Mesenteric fat pad (tissue), 1 donor: ENCODE measurements around the gene AANAT. TPM values are rescaled to one million over a fixed set of nuclear protein-coding genes. Genes with fewer than 3 reads are reported as not detected.

ENCODE experiments used
- DNase-seq: peaks from one replicate; pipeline ENCODE4 v3.0.0-alpha.2; 2020; ENCODE audit warnings: low spot score
- total RNA-seq: library from RNA; stranded (reverse); fragmentation: NEBNext Ultra II Directional; extraction: Animal tissue kit (Norgen Biotek cat#: 25700); gene quantifications from one replicate; pipeline ENCODE4 v1.2.1, GENCODE V29; 2021
- donor health status: DM: yes; HTN: yes; CAD: no.

Gene AANAT
- total RNA-seq, 1 donor from 2014 or later, result not detected

GRCh38 chr17:76467809-76468633 lies 618 bp downstream of the AANAT start:
- DNase-seq, result no peak

GRCh38 chr17:76468634-76469010 lies 1.2 kb downstream of the AANAT start:
- no peak for DNase-seq

DNA sequence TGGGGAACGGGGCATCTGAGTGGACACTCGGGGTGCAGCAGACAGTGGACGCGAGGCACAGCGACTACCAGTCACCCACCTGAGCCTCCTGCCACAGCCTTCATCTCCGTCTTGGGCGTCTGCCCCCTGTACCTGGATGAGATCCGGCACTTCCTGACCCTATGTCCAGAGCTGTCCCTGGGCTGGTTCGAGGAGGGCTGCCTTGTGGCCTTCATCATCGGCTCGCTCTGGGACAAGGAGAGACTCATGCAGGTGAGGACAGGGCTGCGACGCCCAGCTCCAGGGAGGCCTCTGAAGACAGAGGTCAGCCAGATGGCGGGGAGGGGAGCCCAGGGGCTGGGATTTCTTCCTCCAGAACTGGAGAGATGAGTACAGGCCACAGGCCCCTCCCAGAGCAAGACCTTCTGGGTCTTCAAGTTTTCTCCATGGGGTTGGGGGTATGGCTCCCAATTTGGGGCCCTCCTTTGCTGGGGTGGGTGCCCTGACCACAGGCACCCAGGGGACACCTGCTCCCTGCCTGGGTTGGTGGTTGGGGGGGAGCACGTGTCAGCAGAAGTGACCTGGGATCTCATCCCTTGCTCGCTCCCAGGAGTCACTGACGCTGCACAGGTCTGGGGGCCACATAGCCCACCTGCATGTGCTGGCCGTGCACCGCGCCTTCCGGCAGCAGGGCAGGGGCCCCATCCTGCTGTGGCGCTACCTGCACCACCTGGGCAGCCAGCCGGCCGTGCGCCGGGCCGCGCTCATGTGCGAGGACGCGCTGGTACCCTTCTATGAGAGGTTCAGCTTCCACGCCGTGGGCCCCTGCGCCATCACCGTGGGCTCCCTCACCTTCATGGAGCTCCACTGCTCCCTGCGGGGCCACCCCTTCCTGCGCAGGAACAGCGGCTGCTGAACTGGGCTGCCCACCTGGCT lies 1.9 kb downstream of the AANAT start:
- no peak for DNase-seq

DNA sequence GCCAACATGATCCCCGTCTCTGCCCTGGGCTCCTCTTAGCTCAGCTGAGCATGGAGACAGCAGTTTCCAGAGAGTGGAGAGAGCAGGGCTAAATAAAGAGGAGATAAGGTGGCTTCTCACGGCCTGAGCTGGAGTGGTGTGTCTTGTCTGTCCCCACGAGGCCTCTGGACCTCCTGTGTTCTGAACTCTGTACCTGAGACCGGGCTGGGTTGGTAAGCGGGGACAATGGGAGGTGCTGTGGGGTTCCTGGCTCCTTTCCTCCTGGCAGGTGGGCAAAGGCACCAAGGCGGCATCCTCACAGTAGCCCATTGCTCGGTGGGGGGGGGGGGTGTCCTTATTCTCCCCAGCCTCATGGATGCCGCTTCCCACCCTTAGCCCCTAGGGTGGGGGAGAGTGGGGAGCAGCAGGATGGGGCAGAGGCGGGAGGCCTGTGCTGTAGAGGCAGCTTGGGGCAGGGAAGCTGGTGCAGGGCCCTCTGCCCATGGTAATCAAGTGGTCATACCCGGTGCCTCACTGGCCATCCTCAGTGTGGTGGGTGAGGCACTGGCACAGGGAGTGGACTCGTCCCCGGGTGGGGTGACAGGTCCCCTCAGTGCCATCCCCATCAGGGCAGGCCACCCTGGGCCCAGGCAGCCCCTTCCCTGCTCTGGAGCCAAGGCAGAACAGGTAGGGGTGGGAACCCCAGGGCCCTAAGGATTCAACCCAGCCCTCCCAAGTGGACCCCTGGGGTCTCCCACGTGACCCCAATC lies 2.8 kb downstream of the AANAT start:
- no peak for DNase-seq

DNA sequence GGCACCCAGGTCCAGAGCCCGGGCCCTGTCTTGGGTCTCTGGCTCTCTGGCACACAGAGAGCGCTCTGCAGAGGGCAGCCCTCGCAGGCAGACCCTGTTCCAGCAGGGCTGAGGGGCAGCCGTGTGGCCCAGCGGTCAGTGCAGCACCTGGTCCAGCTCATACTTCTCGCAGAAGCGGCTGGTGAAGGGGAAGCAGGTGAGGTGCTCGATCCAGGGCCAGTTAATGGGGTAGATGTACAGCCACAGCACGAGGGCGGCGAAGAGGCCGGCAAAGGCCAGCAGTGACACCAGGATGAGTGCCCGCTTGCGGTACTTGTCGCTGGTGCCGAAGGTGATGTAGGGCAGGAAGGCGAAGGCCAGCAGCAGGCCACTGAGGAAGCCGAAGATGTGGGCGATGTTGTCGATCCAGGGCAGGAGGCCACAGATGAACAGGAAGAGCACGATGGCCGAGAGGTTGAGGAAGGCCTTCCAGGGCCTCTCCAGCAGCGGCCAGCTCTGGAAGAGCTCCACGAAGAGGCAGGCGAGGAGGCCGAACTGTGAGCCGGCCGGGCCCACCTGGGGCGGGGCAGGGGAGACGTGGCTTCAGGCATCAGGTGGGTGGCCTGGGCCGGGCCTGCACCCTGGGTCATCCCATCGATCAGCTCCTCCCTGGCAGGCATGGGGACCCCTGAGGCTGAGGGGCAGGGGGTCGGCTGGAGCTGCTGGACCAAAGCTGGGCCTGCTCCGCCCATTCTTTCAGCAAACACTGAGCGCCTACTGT lies 4.3 kb downstream of the AANAT start:
- DNase-seq, result no peak

GRCh38 chr17:76472258-76472645 lies 4.8 kb downstream of the AANAT start:
- DNase-seq, result no peak

DNA sequence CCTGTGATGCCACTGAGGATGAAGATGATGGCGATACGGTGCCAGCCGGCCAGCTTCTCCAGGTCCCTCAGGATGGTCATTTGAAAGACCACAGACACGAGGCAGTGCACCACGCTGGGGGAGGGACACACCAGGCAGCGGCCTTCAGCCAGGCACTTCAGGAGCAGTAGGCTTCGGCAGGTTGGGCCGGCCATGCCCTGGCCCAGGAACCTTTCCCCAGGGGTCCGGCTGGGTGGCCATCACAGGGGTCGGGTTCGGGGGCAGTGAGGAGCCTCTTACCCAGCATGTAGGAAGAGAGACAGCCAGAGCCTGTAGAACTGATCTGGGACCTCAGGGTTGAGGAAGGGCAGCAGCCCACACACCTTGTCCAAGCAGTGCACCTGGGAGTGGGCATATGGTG lies 5.3 kb downstream of the AANAT start:
- no peak for DNase-seq

- DNase-seq, result no peak
Observed at GRCh38 chr17:76473541-76473985, 6.2 kb downstream of the AANAT start.

DNA sequence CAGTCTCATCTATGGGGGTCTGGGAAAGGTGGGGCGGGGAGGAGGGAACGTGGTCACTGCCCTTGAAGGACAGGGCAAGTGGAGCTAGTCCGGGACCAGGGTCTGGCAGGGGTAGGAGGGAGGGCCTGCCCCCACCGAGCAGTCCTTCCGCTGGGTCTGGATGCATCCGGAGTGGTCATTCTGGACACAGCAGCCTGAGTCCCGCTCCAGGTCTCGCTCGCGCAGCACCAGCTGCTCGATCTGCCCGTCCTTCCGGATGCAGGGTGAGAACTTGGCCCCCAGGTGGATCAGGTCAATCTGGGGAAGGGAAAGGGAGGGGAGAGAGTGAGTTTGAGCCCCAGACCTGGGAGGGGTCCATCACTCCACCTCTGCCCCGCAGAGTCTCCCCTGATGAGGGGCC lies 6.8 kb downstream of the AANAT start:
- no peak for DNase-seq

GRCh38 chr17:76474894-76475293 lies 7.5 kb downstream of the AANAT start:
- DNase-seq, result no peak

DNA sequence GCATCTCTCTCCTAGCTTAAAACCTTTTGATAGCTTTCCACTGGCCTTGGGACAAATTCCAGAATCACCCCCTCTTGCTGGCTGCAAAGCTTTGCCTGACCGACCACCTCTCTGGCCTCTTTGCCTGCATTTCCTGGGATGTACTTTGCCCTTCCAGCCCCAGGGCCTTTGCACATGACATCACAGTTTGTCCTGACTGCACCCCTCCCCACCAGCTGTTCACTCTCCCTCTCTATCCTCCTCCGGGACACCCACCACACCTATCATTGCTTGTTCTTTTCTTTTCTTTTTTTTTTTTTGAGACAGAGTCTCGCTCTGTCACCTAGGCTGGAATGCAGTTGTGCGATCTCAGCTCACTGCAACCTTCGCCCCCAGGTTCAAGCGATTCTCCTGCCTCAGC lies 7.9 kb downstream of the AANAT start:
- no peak for DNase-seq

- DNase-seq, result no peak
Observed at GRCh38 chr17:76476736-76477135, 9.3 kb downstream of the AANAT start.

GRCh38 chr17:76477576-76477975 lies 10.2 kb downstream of the AANAT start:
- DNase-seq, result no peak

DNA sequence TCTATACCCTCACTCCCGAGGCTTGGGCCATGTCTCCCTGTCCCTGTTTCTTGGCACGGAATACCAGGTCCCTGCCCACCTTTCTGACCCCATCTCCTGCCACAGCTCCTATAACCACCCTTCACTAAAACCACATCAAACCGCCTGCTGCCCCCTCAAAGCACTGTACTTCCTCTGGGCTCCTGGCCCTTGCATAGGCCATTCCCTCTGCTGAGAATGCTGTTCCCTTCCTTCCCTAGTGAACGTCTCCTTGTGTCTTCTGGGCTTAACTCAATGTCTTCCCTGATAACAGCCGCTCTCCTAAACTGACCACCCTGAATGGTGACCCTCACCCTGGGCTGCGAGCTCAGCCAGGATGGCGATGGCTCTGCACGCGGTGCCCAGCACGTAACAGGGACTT lies 10.7 kb downstream of the AANAT start:
- no peak for DNase-seq

DNA sequence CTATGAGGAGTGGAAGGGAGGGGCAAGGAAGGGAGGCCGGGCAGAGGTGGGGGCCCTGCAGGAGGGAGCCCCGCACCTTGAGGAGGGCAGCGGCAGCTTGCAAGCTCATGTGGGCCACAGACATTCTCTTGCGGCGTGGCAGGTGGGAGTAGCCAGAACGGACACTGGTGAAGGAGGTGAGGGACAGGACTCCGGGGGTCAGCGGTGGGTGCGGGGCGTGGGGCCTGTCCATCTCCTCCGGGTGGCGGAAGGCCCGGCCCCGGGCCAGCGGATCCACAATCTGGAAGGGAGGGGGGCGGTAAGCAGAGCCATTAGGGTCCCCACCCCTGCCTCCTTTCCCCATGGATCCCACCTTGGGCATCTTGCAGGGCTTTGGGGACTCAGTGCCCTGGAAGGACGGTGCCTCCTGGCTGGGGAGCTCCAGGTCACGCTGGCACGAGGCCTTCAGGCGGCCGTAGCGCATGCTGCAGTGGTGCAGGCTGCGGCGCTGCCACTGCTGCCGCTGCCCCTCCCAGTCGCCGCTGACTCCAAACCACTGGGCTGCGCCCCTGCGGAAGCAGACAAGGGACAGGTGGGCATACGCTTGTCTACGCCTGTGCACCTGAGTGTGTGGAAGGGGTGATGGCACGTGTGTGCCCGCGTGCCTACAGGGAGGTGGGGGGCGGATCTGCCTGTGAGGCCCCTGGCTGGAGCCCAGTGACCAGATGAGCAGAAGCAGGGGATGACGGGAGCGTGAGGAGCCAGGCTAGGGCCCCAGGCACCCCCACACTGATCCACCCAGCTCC lies 11.5 kb downstream of the AANAT start:
- no peak for DNase-seq

DNA sequence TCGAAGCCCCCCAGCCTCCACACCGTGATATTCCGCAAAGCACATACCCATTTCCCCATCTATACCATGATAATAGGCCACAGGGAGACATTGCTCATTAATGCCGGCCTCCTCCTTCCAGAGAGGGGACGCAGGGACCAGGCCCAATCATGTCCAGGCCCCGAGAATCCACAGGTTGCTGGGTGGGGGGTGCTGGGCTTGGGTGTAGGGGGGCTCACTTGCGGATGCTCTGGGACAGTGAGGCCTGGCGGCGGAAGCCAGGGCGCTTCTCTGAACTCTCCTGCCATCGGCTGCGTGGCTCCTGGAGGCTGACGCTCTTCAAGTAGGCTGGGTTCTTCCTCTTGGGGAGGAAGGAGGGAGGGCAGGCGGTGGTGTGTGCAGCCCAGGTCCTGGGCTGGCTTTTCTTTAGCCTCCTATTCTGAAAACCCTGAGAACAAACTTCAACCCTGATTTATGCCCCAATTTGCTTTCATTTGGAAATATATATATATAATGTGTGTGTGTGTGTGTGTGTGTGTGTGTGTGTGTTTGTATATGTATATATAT lies 12.2 kb downstream of the AANAT start:
- DNase-seq, result no peak

DNA sequence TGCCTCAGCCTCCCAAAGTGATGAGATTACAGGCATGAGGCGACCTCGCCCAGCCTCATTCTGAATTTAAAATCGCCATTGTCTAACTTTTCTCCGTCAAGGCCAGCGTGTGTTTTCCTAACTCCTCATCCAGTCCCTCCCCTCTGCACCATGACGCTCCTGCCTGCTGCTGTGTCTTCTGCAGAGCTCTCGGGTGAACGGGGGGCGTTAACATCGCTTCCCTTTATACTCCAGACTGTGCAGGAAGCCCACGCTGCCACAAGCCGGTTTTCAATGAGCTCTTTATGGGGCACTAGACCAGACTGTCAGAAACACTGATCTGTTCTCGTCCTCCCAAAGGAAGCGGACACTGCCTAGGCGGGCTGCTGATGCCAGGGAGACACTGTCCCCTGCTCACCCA lies 13.2 kb downstream of the AANAT start:
- DNase-seq, result no peak

DNA sequence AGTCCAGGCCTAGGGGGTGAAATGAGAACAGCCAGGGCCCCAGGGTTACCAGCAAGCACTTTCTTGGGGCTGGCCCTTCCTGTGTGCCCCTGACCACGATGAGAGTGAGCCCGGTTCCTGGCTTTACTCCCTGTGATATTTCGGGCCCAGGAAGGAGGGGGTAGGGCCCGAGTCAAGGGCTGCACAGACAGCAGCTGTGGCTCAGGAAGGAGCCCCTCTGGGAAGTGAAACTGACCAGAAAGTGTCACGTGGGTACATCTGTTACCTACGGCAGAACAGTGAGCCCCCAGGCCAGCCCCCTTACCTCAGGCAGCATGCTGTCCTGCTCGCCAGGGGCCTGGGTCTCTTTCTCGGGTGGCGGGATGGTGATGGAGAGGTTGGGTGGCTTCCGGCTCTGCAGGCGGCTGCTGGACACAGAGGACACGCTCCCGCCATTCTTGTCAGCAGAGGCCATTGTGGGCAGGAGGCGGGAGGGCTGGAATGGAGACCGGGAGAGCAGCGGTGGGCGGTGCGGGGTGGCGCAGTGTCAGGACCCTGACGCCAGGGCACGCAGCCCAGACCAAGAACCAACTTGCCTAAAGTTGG lies 13.8 kb downstream of the AANAT start:
- DNase-seq, result no peak

DNA sequence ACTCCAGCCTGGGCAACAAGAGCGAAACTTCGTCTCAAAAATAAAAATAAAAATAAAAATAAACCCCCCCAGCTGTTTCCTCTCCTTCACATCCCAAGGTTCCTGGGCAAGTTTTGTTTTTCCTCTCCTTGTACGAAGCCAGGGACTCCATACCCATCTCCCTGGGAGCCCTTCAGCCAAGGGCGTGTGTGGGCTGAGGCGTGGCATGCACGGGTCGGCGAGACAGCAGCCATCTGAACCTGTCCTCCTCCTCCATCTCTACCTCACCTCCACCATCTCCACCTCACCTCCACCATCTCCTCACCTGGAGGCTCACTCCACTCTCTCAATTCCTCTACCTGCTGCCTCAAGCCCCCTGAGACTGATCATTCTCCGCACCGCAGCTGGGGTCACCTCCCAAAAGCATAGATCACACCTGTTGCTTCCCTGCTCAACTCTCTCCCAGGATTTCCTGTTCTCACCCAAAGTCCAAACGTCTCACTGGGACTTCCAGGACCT lies 16.9 kb downstream of the AANAT start:
- DNase-seq, result no peak
